C4-2B (cell line): Measurements from ENCODE around the gene SLC13A2.
"Not testable (repeated sequence)": the region's sequence is repeated elsewhere in the genome, so short reads cannot be mapped to it uniquely, and the experiment has no call there.

Experiments
- CTCF ChIP-seq: fragments of 450-650 bp; conservative IDR thresholded peaks from 2 replicates; pipeline ENCODE4 v1.5.1; 2017; ENCODE audit warnings: mild to moderate bottlenecking
- ZFX ChIP-seq: fragments of 450-650 bp; IDR thresholded peaks from 2 replicates; pipeline ENCODE4 v1.6.1; 2017

DNA sequence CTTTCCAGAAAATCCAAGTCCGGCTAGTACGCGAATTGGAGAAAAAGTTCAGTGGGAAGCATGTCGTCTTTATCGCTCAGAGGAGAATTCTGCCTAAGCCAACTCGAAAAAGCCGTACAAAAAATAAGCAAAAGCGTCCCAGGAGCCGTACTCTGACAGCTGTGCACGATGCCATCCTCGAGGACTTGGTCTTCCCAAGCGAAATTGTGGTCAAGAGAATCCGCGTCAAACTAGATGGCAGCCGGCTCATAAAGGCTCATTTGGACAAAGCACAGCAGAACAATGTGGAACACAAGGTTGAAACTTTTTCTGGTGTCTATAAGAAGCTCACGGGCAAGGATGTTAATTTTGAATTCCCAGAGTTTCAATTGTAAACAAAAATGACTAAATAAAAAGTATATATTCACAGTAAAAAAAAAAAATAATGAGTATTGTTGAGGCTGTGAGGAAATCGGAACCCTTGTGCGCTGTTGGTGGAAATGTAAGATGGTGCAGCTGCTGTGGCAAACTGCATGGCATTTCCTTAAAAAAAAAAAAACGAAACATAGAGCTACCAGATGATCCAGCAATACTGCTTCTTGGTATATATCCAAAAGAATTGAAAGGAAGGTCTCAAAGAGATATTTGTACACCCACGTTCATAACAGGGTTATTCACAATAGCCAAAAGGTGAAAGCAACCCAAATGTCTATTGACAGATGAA lies 5.3 kb upstream of the SLC13A2 start:
- TF ChIP-seq CTCF, ZFX: not testable (repeated sequence)
